Uterus (tissue), 4 donors: ENCODE measurements around the gene ZNF610. TPM values are rescaled to one million over a fixed set of nuclear protein-coding genes. Genes with fewer than 3 reads are reported as not detected.
"Not testable (repeated sequence)": the region's sequence is repeated elsewhere in the genome, so short reads cannot be mapped to it uniquely, and the experiment has no call there.

Experiments used
- DNase-seq, 2 donors: peaks; one replicate each; pipeline ENCODE4 v3.0.0-alpha.2; 2019 to 2020
- H3K27ac ChIP-seq, 2 donors: fragments of 200-600 bp; sonication (generic); 1 replicate in 1 of 2; 2 replicates in 1 of 2; pipeline ENCODE4 v1.5.1; 2016 to 2018
- H3K27me3 ChIP-seq, 2 donors: fragments of 200-600 bp; sonication (generic); one replicate each; pipeline ENCODE4 v1.5.1; 2018 to 2019; ENCODE audit warnings: control low read depth in 1 of 2
- H3K36me3 ChIP-seq, 2 donors: fragments of 200-600 bp; sonication (generic); one replicate each; pipeline ENCODE4 v1.5.1; 2019; ENCODE audit warnings: control low read depth in 1 of 2
- H3K4me1 ChIP-seq, 2 donors: fragments of 200-600 bp; sonication (generic); one replicate each; pipeline ENCODE4 v1.5.1; 2018 to 2019; ENCODE audit warnings: control low read depth in 1 of 2
- H3K4me3 ChIP-seq, 2 donors: fragments of 200-600 bp; sonication (generic); 1 replicate in 1 of 2; 2 replicates in 1 of 2; pipeline ENCODE4 v1.5.1; 2018 to 2019; ENCODE audit warnings: mild to moderate bottlenecking in 1 of 2
- H3K9me3 ChIP-seq, 2 donors: fragments of 200-600 bp; sonication (generic); one replicate each; pipeline ENCODE4 v1.5.1; 2019; ENCODE audit warnings: control low read depth in 1 of 2
- POLR2A ChIP-seq, 2 donors: fragments of 450-650 bp; IDR thresholded peaks; one replicate each; pipeline ENCODE4 v1.6.1; 2016; ENCODE audit warnings: antibody characterized with exemption in 2 of 2, mild to moderate bottlenecking in 1 of 2, moderate library complexity in 1 of 2
- intact Hi-C: fragments of 100-400 bp; cut with DNase I; formaldehyde crosslinking; loops from one replicate; pipeline ENCODE4 v1.15.1; 2023; ENCODE audit warnings: low total_unique reads
- total RNA-seq, 4 donors: library from RNA; depleted of rRNA in 3 of 4; stranded (reverse); fragments of >200 nt in 3 of 4; gene quantifications; one replicate each; pipeline versions ENCODE4 v1.1.0 to v1.2.4, GENCODE V29; 2014 to 2023
- TF ChIP-seq, protein P1 (sequence below), 4 experiments: fragments of 200-600 bp in 2 of 4; fragments of 450-650 bp in 2 of 4; sonication (generic) in 2 of 4; IDR thresholded peaks; one replicate each; pipeline ENCODE4 v1.5.1; 2016 to 2019; ENCODE audit warnings: antibody characterized with exemption in 4 of 4, mild to moderate bottlenecking in 2 of 4, moderate library complexity in 1 of 4
- donor health status: DM: yes; HTN: yes; CAD: no.

Gene ZNF610
- total RNA-seq, 4 donors from 2014 or later: 0.29 to 13.8 (median 3.0) TPM

DNA sequence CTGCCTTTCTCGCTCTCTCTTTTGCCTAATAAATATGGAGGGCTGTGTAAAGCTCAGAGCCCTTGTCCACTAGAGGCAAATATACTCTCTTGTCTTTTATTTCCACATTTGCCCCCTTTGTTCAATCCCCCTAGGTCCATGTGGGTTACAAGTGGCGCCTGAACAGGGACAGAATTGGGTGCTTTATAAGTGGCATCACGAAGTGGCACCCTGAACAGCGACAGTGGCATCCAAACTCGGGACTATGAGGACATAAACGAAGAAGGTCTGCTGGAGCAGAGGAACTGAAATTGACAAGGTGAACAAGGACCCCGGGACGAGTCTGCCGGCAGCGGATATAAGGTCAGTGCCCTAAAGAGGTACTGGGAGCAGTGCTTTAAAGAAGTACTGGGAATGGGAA, 4.3 kb upstream of the ZNF610 start:
- no peak overlapping the region for H3K4me3 ChIP-seq
- H3K27me3 ChIP-seq: no peaks in the 10 kb centered on the region
- no peak for DNase-seq
- H3K27ac ChIP-seq: no peak overlapping the region
- H3K9me3 ChIP-seq: peaks cover 0 to 30% of the 10 kb centered on the region in 2 donors
- no peaks in the 10 kb centered on the region for H3K36me3 ChIP-seq
- intact Hi-C loops: no loop called here
- H3K4me1 ChIP-seq: no peaks in the 10 kb centered on the region
- TF ChIP-seq POLR2A (IDR thresholded peaks at IDR 0.05): no peak
- TF ChIP-seq, protein P1, sequence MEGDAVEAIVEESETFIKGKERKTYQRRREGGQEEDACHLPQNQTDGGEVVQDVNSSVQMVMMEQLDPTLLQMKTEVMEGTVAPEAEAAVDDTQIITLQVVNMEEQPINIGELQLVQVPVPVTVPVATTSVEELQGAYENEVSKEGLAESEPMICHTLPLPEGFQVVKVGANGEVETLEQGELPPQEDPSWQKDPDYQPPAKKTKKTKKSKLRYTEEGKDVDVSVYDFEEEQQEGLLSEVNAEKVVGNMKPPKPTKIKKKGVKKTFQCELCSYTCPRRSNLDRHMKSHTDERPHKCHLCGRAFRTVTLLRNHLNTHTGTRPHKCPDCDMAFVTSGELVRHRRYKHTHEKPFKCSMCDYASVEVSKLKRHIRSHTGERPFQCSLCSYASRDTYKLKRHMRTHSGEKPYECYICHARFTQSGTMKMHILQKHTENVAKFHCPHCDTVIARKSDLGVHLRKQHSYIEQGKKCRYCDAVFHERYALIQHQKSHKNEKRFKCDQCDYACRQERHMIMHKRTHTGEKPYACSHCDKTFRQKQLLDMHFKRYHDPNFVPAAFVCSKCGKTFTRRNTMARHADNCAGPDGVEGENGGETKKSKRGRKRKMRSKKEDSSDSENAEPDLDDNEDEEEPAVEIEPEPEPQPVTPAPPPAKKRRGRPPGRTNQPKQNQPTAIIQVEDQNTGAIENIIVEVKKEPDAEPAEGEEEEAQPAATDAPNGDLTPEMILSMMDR (IDR thresholded peaks at IDR 0.05): no peak

DNA sequence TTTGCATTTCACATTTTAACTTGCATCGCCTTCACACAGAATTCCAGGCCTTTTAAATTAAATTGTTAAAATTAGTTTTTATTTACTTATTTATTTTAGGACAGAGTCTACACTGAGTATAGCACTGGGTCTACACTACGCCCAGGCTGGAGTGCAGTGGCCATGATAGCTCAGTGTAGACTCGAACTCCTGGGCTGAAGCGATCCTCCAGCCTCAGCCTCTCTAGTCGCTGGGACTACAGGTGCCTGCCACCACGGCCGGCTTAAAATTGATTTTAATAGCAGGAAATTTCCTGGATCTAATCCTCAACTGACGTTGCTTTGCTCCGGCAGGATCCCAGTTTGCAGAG, 301 bp upstream of the ZNF610 start:
- H3K27me3 ChIP-seq: no peaks in the 10 kb centered on the region
- intact Hi-C loops: no loop called here
- no peak for TF ChIP-seq POLR2A (IDR thresholded peaks at IDR 0.05)
- TF ChIP-seq, protein P1 (IDR thresholded peaks at IDR 0.05): no peak
- no peaks in the 10 kb centered on the region for H3K36me3 ChIP-seq
- H3K4me1 ChIP-seq: no peaks in the 10 kb centered on the region
- H3K9me3 ChIP-seq: peaks cover 0 to 14% of the 10 kb centered on the region in 2 donors
- H3K4me3 ChIP-seq: peak overlapping the region; percentile 53 to 76
- DNase-seq: no peak
- peak overlapping the region in 1 of 2 donors; percentile 84 for H3K27ac ChIP-seq

DNA sequence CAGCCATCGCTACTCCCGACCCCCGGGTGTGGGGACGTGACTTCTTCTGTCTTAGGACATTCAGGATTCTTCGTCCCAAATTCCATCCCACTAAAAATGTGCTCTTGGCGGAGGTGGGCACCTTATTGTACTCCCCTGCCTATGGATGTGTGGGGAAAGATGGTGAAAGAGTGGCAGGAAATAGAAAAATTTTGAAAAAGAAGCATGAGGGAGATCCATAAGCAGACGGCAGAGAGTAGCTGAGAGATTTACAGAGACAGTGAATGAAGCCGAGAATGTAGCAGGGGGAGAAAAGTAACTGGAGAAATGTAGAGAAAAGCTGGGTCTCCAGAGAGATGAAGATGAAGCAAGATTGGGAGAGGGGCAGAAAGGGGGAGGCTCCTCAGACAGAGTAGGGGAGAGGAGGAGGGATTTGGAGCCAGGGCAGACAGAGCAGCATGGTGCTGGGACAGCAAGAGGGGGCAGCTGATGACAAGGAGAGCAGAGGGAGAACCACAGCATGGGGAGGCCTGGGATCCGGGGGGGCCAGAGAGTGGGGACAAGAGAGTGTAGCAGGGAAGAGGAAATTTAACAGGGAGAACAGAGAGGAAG, 843 bp downstream of the ZNF610 start:
- Histone ChIP-seq H3K4me3 (peak overlapping the region; percentile 53 to 76), H3K36me3 (no peaks in the 10 kb centered on the region), H3K27ac (peak overlapping the region; percentile 63 to 84), H3K9me3 (peaks cover 0 to 4% of the 10 kb centered on the region in 2 donors), H3K27me3 (no peaks in the 10 kb centered on the region), H3K4me1 (no peaks in the 10 kb centered on the region)
- intact Hi-C loops: no loop called here
- TF ChIP-seq, protein P1 (IDR thresholded peaks at IDR 0.05): no peak
- no peak for TF ChIP-seq POLR2A (IDR thresholded peaks at IDR 0.05)
- DNase-seq: no peak

DNA sequence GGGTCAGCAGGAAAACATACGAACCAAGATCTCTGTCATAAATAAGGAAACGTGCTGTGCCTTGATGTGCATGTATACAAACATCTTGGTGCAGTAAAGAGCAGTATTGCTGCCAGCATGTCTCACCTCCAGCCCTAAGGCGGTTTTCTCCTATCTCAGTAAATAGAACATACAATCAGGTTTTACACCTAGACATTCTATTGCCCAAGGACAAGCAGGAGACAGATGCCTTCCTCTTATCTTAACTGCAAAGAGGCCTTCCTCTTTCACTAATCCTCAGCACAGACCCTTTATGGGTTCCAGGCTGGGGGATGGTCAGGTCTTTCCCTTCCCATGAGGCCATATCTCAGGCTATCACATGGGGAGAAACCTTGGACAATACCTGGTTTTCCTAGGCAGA, 3.0 kb downstream of the ZNF610 start:
- DNase-seq, H3K27me3 ChIP-seq, H3K4me3 ChIP-seq, intact Hi-C loops, H3K36me3 ChIP-seq, H3K27ac ChIP-seq, H3K4me1 ChIP-seq, H3K9me3 ChIP-seq: not testable (repeated sequence)

DNA sequence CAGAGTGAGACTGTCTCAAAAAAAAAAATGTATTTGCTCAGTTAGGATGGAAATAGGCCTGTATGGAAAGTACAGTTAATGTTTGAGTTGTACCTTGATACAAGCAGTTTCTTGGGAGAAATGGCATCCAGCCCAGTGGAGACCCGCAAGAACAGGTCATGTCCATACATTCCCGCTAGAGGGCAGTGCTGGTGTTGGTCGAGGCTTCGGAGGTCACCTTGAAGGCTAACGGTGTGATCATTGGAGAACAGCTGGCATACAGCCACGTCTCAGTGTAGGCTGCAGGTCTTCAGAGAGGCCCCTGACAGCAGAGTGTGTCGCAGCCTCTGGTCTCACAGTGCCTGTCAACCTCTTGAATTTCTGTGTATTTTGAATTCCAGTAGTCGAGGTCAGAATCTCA, 7.5 kb downstream of the ZNF610 start:
- intact Hi-C loops: no loop called here
- no peak overlapping the region for H3K27ac ChIP-seq
- TF ChIP-seq POLR2A (IDR thresholded peaks at IDR 0.05): no peak
- TF ChIP-seq, protein P1 (IDR thresholded peaks at IDR 0.05): peak; percentile 19 to 55 (median 36)
- H3K27me3 ChIP-seq: no peaks in the 10 kb centered on the region
- H3K4me1 ChIP-seq: no peaks in the 10 kb centered on the region
- H3K4me3 ChIP-seq: no peak overlapping the region
- H3K36me3 ChIP-seq: no peaks in the 10 kb centered on the region
- DNase-seq: peak; percentile 36 to 48
- H3K9me3 ChIP-seq: no peaks in the 10 kb centered on the region

DNA sequence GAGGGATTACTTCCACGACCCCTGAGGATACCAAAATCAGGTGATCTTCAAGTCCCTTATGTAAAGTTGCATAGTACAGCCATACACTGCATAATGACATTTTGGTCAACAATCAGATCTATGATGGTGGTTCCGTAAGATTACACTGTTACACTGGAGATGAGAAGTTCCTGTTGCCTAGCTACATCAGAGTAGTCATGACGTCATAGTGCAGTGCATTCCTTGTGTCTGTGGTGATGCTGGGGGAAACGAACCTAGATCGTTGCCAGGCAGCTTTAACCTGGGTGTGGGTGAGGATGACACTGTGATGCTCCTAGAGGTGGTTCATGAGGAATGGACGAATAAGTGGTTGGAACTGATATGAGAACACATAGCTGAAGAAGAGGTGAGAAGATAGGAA, 9.1 kb downstream of the ZNF610 start:
- H3K4me1 ChIP-seq: no peaks in the 10 kb centered on the region
- H3K27ac ChIP-seq: no peak overlapping the region
- intact Hi-C loops: no loop called here
- TF ChIP-seq POLR2A (IDR thresholded peaks at IDR 0.05): no peak
- TF ChIP-seq, protein P1 (IDR thresholded peaks at IDR 0.05): no peak
- H3K27me3 ChIP-seq: no peaks in the 10 kb centered on the region
- H3K9me3 ChIP-seq: no peaks in the 10 kb centered on the region
- no peaks in the 10 kb centered on the region for H3K36me3 ChIP-seq
- H3K4me3 ChIP-seq: no peak overlapping the region
- no peak for DNase-seq
